Ovary (tissue), 3 donors: ENCODE measurements around the gene PKN1.
"Not testable (repeated sequence)": the region's sequence is repeated elsewhere in the genome, so short reads cannot be mapped to it uniquely, and the experiment has no call there.

Experiments
- POLR2A ChIP-seq: fragments of 450-650 bp; IDR thresholded peaks from one replicate; pipeline ENCODE4 v1.6.1; 2017; ENCODE audit warnings: antibody characterized with exemption, mild to moderate bottlenecking, moderate library complexity
- TF ChIP-seq, protein P1 (sequence below), 3 donors: fragments of 450-650 bp in 2 of 3; fragments of 200-600 bp in 1 of 3; IDR thresholded peaks; one replicate each; pipeline versions ENCODE4 v1.5.1 to v1.8.0; 2016 to 2022; ENCODE audit warnings: antibody characterized with exemption in 3 of 3, mild to moderate bottlenecking in 1 of 3
- donor health status: DM: no; HTN: no; CAD: no.

DNA sequence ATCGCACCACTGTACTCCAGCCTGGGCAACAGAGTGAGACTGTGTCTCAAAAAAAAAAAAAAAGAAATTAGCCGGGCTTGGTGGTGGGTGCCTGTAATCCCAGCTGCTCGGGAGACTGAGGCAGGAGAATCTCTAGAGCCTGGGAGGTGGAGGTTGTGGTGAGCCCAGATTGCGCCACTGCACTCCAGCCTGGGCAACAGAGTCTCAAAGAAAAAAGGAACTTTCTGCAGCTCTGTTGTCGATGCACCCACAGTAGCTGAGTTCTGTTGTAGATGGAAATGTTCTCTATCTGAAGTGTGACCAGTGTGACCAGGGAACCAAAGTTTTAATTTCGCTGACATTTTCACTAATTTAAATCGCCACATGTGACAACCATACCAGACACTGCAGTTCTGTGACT, 29.3 kb downstream of the PKN1 start:
- TF ChIP-seq, protein P1, sequence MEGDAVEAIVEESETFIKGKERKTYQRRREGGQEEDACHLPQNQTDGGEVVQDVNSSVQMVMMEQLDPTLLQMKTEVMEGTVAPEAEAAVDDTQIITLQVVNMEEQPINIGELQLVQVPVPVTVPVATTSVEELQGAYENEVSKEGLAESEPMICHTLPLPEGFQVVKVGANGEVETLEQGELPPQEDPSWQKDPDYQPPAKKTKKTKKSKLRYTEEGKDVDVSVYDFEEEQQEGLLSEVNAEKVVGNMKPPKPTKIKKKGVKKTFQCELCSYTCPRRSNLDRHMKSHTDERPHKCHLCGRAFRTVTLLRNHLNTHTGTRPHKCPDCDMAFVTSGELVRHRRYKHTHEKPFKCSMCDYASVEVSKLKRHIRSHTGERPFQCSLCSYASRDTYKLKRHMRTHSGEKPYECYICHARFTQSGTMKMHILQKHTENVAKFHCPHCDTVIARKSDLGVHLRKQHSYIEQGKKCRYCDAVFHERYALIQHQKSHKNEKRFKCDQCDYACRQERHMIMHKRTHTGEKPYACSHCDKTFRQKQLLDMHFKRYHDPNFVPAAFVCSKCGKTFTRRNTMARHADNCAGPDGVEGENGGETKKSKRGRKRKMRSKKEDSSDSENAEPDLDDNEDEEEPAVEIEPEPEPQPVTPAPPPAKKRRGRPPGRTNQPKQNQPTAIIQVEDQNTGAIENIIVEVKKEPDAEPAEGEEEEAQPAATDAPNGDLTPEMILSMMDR (IDR thresholded peaks at IDR 0.05), result not testable (repeated sequence)
- TF ChIP-seq POLR2A, result not testable (repeated sequence)
